ENCODE results near the gene GEMIN8.

GEMIN8 gene, protein sequence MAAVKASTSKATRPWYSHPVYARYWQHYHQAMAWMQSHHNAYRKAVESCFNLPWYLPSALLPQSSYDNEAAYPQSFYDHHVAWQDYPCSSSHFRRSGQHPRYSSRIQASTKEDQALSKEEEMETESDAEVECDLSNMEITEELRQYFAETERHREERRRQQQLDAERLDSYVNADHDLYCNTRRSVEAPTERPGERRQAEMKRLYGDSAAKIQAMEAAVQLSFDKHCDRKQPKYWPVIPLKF

DNA sequence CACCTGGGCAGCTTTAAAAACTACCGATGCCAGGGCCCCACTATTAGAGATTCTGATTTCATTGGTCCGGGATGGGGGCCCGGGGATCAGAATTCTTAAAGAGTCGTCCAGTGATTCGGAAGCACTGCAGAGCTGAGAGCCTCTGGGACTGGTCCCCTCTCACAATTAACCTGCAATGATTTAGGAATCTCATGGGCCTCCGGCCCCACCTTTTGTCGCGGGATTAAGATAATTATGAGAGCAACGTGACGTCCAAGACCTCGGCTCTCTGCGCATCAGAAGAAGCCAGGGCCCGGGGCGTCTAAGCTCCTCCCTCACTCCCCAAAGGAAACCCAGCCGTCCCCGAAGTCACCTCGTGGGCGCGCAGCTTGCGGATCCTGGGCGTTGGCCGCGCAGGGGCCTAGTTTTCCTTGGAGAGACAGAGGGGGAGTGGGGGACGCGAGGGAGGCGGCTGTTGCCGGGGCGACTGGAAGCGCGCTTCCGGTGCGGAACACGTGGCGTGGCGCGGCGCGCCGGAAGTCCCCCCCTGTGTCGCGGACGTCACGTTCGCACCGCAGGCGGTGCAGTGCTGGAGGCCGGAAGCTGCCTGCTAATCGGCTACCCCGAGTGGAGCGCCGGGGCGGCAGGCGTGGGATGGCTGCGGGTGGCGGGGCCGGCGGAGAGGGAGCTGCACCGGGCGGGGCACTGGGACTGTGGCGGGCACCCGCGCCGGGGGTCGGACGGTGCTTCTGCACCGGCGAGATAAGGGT lies at the start of gene GEMIN8:
Gene GEMIN8, minus strand, starts transcription at position 468 of the 749 bp plus-strand sequence. CDS start 8,414 bp downstream, outside the sequence.
- DNase-seq, result peak; percentile 47

- no peak for DNase-seq
Measured at GRCh38 chrX:14076639-14077038, 46.9 kb upstream of the GEMIN8 start.

GRCh38 chrX:14073556-14073955 lies 43.9 kb upstream of the GEMIN8 start:
- DNase-seq, result no peak

- DNase-seq, result no peak
Measured at GRCh38 chrX:14073071-14073470, 43.4 kb upstream of the GEMIN8 start.

- DNase-seq, result no peak
Measured at GRCh38 chrX:14065800-14066199, 36.1 kb upstream of the GEMIN8 start.

- DNase-seq, result no peak
Measured at GRCh38 chrX:14064626-14065432, 35.1 kb upstream of the GEMIN8 start.

GRCh38 chrX:14062524-14062923 lies 32.8 kb upstream of the GEMIN8 start:
- DNase-seq, result no peak

- DNase-seq, result no peak
Measured at GRCh38 chrX:14056206-14056605, 26.5 kb upstream of the GEMIN8 start.

GRCh38 chrX:14051416-14051815 lies 21.7 kb upstream of the GEMIN8 start:
- DNase-seq, result no peak

- DNase-seq, result no peak
Measured at GRCh38 chrX:14050709-14051108, 21.0 kb upstream of the GEMIN8 start.

DNA sequence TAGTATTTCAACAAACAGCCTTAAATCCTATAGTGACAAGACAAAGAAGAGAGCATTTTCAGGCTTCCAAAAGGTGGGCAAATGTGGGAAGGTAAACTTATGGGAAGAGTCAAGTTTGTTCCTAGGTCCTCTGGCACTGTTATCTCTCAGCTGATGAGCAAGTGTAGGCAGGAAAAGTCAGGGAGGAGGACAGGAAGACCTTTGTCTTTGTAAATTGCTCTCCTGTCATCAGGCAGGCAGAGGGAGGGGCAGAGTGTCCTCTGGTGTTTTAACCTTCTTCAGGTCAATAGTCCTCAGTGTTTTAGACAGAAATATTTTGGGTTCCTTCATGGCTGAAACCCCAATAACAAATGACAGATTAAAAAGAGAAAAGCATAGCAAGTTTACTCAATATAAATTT lies 13.5 kb upstream of the GEMIN8 start:
- DNase-seq, result no peak

GRCh38 chrX:14039344-14039743 lies 9.7 kb upstream of the GEMIN8 start:
- DNase-seq, result no peak

GRCh38 chrX:14038375-14039085 lies 8.8 kb upstream of the GEMIN8 start:
- DNase-seq, result no peak

GRCh38 chrX:14032406-14032805 lies 2.7 kb upstream of the GEMIN8 start:
- peak; percentile 29 for DNase-seq

GRCh38 chrX:14030174-14030530 lies 460 bp upstream of the GEMIN8 start:
- DNase-seq, result peak; percentile 7

GRCh38 chrX:14029039-14029424 lies 660 bp downstream of the GEMIN8 start:
- no peak for DNase-seq

- DNase-seq, result no peak
Measured at GRCh38 chrX:14028473-14028872, 1.2 kb downstream of the GEMIN8 start.

GRCh38 chrX:14027511-14028019 lies 2.1 kb downstream of the GEMIN8 start:
- DNase-seq, result no peak

GRCh38 chrX:14027036-14027435 lies 2.7 kb downstream of the GEMIN8 start:
- no peak for DNase-seq

DNA sequence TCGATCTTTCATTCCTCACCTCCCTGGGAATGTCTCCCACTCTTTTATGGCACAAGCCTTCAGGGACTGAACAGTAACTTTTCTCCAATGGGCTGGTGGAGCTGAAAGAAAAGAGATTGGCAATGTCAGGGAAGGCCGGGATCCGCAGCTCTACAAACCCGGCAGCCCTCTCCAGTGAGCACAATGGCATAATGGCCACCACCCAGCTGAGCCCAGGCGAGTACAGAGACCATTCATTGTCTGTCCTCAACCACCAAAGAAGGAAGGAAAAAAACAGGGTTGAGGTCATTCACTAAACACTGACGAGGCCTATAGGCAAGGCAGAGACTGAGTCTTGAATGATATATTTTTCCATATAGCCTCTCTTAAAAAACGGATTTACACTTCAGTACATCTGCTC lies 3.6 kb downstream of the GEMIN8 start:
- no peak for DNase-seq

- no peak for DNase-seq
Measured at GRCh38 chrX:14022019-14022418, 7.7 kb downstream of the GEMIN8 start.

- DNase-seq, result no peak
Measured at GRCh38 chrX:14017399-14017798, 12.3 kb downstream of the GEMIN8 start.

- no peak for DNase-seq
Measured at GRCh38 chrX:14015941-14016340, 13.8 kb downstream of the GEMIN8 start.

Measured in amniotic stem cell (primary cell).